HuH-7.5 (cell line): ENCODE results near the gene USP13.
"Not testable (repeated sequence)": the region's sequence is repeated elsewhere in the genome, so short reads cannot be mapped to it uniquely, and the experiment has no call there.

Source experiments
- DNase-seq: peaks from one replicate; pipeline ENCODE4 v3.0.0; 2011; ENCODE audit warnings: low spot score

Gene USP13

GRCh38 chr3:179734497-179735281, 81.8 kb downstream of the USP13 start:
- no peak for DNase-seq

GRCh38 chr3:179735321-179735720, 82.5 kb downstream of the USP13 start:
- DNase-seq, result no peak

- DNase-seq, result no peak
Measured at GRCh38 chr3:179738998-179739397, 86.2 kb downstream of the USP13 start.

GRCh38 chr3:179739816-179740594, 87.2 kb downstream of the USP13 start:
- DNase-seq, result no peak

GRCh38 chr3:179743913-179744312, 91.1 kb downstream of the USP13 start:
- DNase-seq, result no peak

GRCh38 chr3:179744667-179745066, 91.8 kb downstream of the USP13 start:
- no peak for DNase-seq

GRCh38 chr3:179745079-179745478, 92.2 kb downstream of the USP13 start:
- no peak for DNase-seq

GRCh38 chr3:179745716-179746115, 92.9 kb downstream of the USP13 start:
- DNase-seq, result no peak

- no peak for DNase-seq
Measured at GRCh38 chr3:179750720-179751328, 98.0 kb downstream of the USP13 start.

GRCh38 chr3:179760944-179761343, 108.1 kb downstream of the USP13 start:
- no peak for DNase-seq

GRCh38 chr3:179765396-179765795, 112.6 kb downstream of the USP13 start:
- no peak for DNase-seq

- DNase-seq, result no peak
Measured at GRCh38 chr3:179766416-179767133, 113.7 kb downstream of the USP13 start.

GRCh38 chr3:179768080-179768479, 115.2 kb downstream of the USP13 start:
- peak; percentile 47 for DNase-seq

GRCh38 chr3:179769411-179770247, 116.8 kb downstream of the USP13 start:
- DNase-seq, result no peak

- DNase-seq, result no peak
Measured at GRCh38 chr3:179771797-179772196, 119.0 kb downstream of the USP13 start.

- DNase-seq, result no peak
Measured at GRCh38 chr3:179772297-179772696, 119.5 kb downstream of the USP13 start.

GRCh38 chr3:179775416-179776122, 122.7 kb downstream of the USP13 start:
- no peak for DNase-seq

- DNase-seq, result not testable (repeated sequence)
Measured at GRCh38 chr3:179782841-179783240, 130.0 kb downstream of the USP13 start.

- no peak for DNase-seq
Measured at GRCh38 chr3:179788996-179789395, 136.2 kb downstream of the USP13 start.

- DNase-seq, result no peak
Measured at GRCh38 chr3:179791793-179792192, 139.0 kb downstream of the USP13 start.

- no peak for DNase-seq
Measured at GRCh38 chr3:179794355-179794754, 141.5 kb downstream of the USP13 start.
